PC-9 (cell line): ENCODE measurements around the gene ITPKA. TPM values are rescaled to one million over a fixed set of nuclear protein-coding genes. Genes with fewer than 3 reads are reported as not detected.

ENCODE experiments used
- BruUV-seq: library from RNA; stranded (reverse); fragments of 400-500 nt; replicated peaks from 2 replicates; lab custom pipeline; 2021; lab: Mats Ljungman, UMichigan
- CTCF ChIA-PET: fragments of 300-600 bp; sonication (Branson Sonifier 250); formaldehyde crosslinking; loops from one replicate; lab custom pipeline; 2022; ENCODE audit warnings: antibody characterized with exemption; lab: Charles Lee
- POLR2A ChIA-PET: fragments of 300-600 bp; sonication (Branson Sonifier 250); formaldehyde crosslinking; loops from one replicate; lab custom pipeline; 2022; ENCODE audit warnings: antibody characterized with exemption; ENCODE audit not compliant: unreplicated experiment; lab: Charles Lee
- DNase-seq, 2 experiments: peaks; one replicate each; pipeline versions ENCODE4 v3.0.0 to v3.0.0-alpha.2; 2015 to 2022; ENCODE audit warnings: mixed read lengths in 1 of 2
- H2AFZ ChIP-seq: fragments of 200-600 bp; sonication (generic); 2 replicates; pipeline ENCODE4 v1.8.1; 2017; ENCODE audit warnings: antibody characterized with exemption
- H3F3A ChIP-seq: fragments of 200-600 bp; sonication (generic); 2 replicates; pipeline ENCODE4 v1.8.1; 2017; ENCODE audit warnings: antibody characterized with exemption, mild to moderate bottlenecking, low read depth; ENCODE audit not compliant: insufficient read depth
- H3K27ac ChIP-seq: fragments of 200-600 bp; sonication (generic); 2 replicates; pipeline ENCODE4 v1.6.1; 2016; ENCODE audit warnings: mixed run types
- H3K27me3 ChIP-seq: fragments of 200-600 bp; sonication (generic); 2 replicates; pipeline ENCODE4 v1.6.1; 2016; ENCODE audit warnings: low read depth, mixed run types; ENCODE audit not compliant: insufficient read depth
- H3K36me3 ChIP-seq: fragments of 200-600 bp; sonication (generic); 2 replicates; pipeline ENCODE4 v1.6.1; 2016; ENCODE audit warnings: low read depth, mixed run types
- H3K4me1 ChIP-seq: fragments of 200-600 bp; sonication (generic); replicated peaks from 2 replicates; pipeline ENCODE4 v1.6.1; 2016; ENCODE audit warnings: mixed run types; ENCODE audit not compliant: insufficient read depth
- H3K4me2 ChIP-seq: fragments of 200-600 bp; sonication (generic); 2 replicates; pipeline ENCODE4 v1.6.1; 2017; ENCODE audit warnings: mixed run types
- H3K4me3 ChIP-seq: fragments of 200-600 bp; sonication (generic); 2 replicates; pipeline ENCODE4 v1.6.1; 2016; ENCODE audit warnings: mixed run types
- H3K79me2 ChIP-seq: fragments of 200-600 bp; sonication (generic); 2 replicates; pipeline ENCODE4 v1.6.1; 2017; ENCODE audit warnings: low read depth, mixed run types
- H3K9me2 ChIP-seq: fragments of 200-600 bp; sonication (generic); 2 replicates; pipeline ENCODE4 v1.8.1; 2017; ENCODE audit warnings: mild to moderate bottlenecking; ENCODE audit not compliant: insufficient read depth
- H3K9me3 ChIP-seq: fragments of 200-600 bp; sonication (generic); 2 replicates; pipeline ENCODE4 v1.8.1; 2016; ENCODE audit warnings: low read depth; ENCODE audit not compliant: insufficient read depth
- H4K20me1 ChIP-seq: fragments of 200-600 bp; sonication (generic); 2 replicates; pipeline ENCODE4 v1.8.1; 2017; ENCODE audit not compliant: insufficient read depth
- CTCF ChIP-seq: fragments of 200-600 bp; sonication (generic); conservative IDR thresholded peaks from 2 replicates; pipeline ENCODE4 v1.6.1; 2017; ENCODE audit warnings: mixed run types, antibody characterized with exemption, mild to moderate bottlenecking, moderate library complexity
- EZH2 ChIP-seq: fragments of 200-600 bp; sonication (generic); IDR thresholded peaks from 2 replicates; pipeline ENCODE4 v1.8.0; 2017; ENCODE audit warnings: antibody characterized with exemption, low read depth
- intact Hi-C: fragments of 100-400 bp; cut with micrococcal nuclease; formaldehyde crosslinking; loops from one replicate; pipeline ENCODE4 v1.10.0; 2022; ENCODE audit not compliant: unreplicated experiment
- total RNA-seq: library from RNA; stranded (reverse); gene quantifications from 2 replicates; pipeline ENCODE4 v1.2.3, GENCODE V29; 2021

ITPKA gene
- total RNA-seq, 1 experiment from 2014 or later: 5.3 TPM

GRCh38 chr15:41512940-41513505, 19.3 kb downstream of the ITPKA start:
- Histone ChIP-seq H3K36me3 (no peaks in the 10 kb centered on the region), H3F3A (no peaks in the 10 kb centered on the region), H3K9me2 (no peaks in the 10 kb centered on the region), H3K79me2 (no peaks in the 10 kb centered on the region), H3K27ac (no peak overlapping the region), H3K4me1 (no peaks in the 10 kb centered on the region), H3K4me2 (no peak overlapping the region), H2AFZ (no peak overlapping the region), H3K27me3 (no peaks in the 10 kb centered on the region), H3K9me3 (no peaks in the 10 kb centered on the region), H3K4me3 (no peak overlapping the region), H4K20me1 (no peaks in the 10 kb centered on the region)
- intact Hi-C loops: no loop called here
- no TSS peak for BruUV-seq
- TF ChIP-seq EZH2: no peak
- TF ChIP-seq CTCF: no peak
- POLR2A ChIA-PET: interaction anchor here (0.6 kb wide), 1 partner anchor 23 kb away, joined by 8 read pairs; no protein-coding TSS in a partner anchor
- CTCF ChIA-PET: no interaction called here
- peak in 1 of 2 experiments; percentile 26 for DNase-seq

- CTCF ChIA-PET: no interaction called here
- intact Hi-C loops: no loop called here
Measured at GRCh38 chr15:41513506-41514227, 20.0 kb downstream of the ITPKA start, which contains the start of gene LTK. LTK (minus strand) TSS chr15:41513827; CDS start chr15:41513709, 118 bp downstream.

More at GRCh38 chr15:41513506-41514227, 20.0 kb downstream of the ITPKA start, which contains the start of gene LTK:
- no peaks in the 10 kb centered on the region for H3K27me3 ChIP-seq
- TF ChIP-seq CTCF: no peak
- TF ChIP-seq EZH2: no peak
- H3K79me2 ChIP-seq: no peaks in the 10 kb centered on the region
- H4K20me1 ChIP-seq: no peaks in the 10 kb centered on the region
- no peaks in the 10 kb centered on the region for H3K4me1 ChIP-seq
- no peak within 1 kb of the TSS for H3K27ac ChIP-seq
- H3K9me2 ChIP-seq: no peaks in the 10 kb centered on the region
- DNase-seq: peak in 1 of 2 experiments; percentile 33
- no peak within 1 kb of the TSS for H3K4me2 ChIP-seq
- no peak within 1 kb of the TSS for H3K4me3 ChIP-seq
- H3K9me3 ChIP-seq: no peaks in the 10 kb centered on the region
- no TSS peak for BruUV-seq
- POLR2A ChIA-PET: interaction anchor here (0.6 kb wide), 1 partner anchor 24 kb away, joined by 8 read pairs; no protein-coding TSS in a partner anchor
- no peak within 1 kb of the TSS for H2AFZ ChIP-seq
- no peaks in the 10 kb centered on the region for H3F3A ChIP-seq
- no peaks in the 10 kb centered on the region for H3K36me3 ChIP-seq
